Measurements from ENCODE around the gene ZFP69B. TPM values are rescaled to one million over a fixed set of nuclear protein-coding genes. Genes with fewer than 3 reads are reported as not detected.

Gene ZFP69B
- total and polyA plus RNA-seq, 2 of the 8 experiments (the other 6 are each of a cell fraction or from before 2014, with no cell fraction given) = 1.7 to 8.2 TPM

DNA sequence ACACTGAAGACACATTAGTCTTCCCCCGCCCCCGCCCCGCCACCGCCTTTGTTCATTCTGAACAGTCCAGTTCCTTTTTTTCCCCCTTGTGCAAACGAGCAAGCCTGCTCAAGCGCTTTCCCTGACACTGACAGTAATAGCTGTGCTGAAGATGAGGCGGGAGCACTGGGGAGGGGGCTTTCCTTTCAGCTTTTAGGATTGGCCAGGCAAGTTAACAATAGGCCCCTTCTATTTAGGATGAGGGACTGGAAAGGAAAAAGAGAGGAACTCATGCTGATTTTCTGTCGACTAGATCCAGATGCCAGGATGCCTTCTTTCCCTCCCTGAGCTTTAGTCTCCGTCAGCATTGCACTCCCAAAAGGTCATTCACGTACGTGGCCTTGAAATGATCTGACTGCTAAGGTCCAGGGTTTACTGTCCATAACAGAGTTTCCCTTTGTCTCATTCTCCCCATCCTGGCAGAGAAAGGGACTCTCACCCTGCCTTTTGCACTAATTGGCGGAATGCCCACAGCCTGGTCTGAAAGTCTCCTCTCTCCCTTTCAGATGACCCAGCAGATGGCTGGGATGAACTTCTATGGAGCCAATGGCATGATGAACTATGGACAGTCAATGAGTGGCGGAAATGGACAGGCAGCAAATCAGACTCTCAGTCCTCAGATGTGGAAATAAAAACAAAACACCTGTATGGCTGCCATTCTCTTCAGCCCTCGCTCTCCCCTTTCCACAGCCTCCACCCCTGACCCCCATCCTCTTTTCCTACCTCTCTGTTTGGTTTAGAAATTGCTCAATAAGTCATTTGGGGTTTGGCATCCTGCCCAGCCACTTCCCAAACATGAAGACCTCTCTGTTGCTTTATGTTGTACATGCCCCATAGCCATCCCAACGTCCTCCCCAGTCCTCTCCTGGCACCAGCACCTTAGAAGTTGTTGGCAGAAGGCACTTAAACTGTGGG is 28.6 kb upstream of the ZFP69B start:
- H3K14ac ChIP-seq (ENCODE audit: insufficient read length) = no peak overlapping the region
- ChIA-PET POLR2A (ENCODE audit: partially characterized antibody) (no interaction called here), CTCF (ENCODE audit: partially characterized antibody) (no interaction called here)
- no peak overlapping the region for H4K8ac ChIP-seq (ENCODE audit: extremely low read depth, insufficient read depth, low read length)
- H3K18ac ChIP-seq (ENCODE audit: extremely low read depth, low read length) = no peak overlapping the region
- no peaks in the 10 kb centered on the region for H3K9me3 ChIP-seq (ENCODE audit: insufficient read depth in 2 of 2, low read depth in 1 of 2, low read length in 1 of 2)
- H3K27me3 ChIP-seq (replicated peaks in 1 of 4; ENCODE audit: control insufficient read depth in 3 of 4, extremely low read depth in 1 of 4, insufficient read depth in 3 of 4, low read length in 3 of 4) = no peaks in the 10 kb centered on the region
- H4K20me1 ChIP-seq (replicated peaks in 1 of 2; ENCODE audit: control insufficient read depth in 1 of 2, insufficient read depth in 2 of 2, low read length in 2 of 2) = no peaks in the 10 kb centered on the region
- no peak overlapping the region; a peak in 1 of 4 replicates for H3K4me2 ChIP-seq (ENCODE audit: insufficient read depth in 1 of 2, low read depth in 2 of 2, low read length in 2 of 2)
- H2BK20ac ChIP-seq (ENCODE audit: low read length) = no peak overlapping the region
- no peak overlapping the region for H3K9ac ChIP-seq (replicated peaks in 1 of 4; ENCODE audit: extremely low read depth in 1 of 4, low read depth in 3 of 4, low read length in 3 of 4)
- H4K5ac ChIP-seq (ENCODE audit: insufficient read length, low read depth, low read length) = no peak overlapping the region
- H3K23me2 ChIP-seq (ENCODE audit: low read depth, low read length) = no peaks in the 10 kb centered on the region
- H2AK5ac ChIP-seq (ENCODE audit: low read depth, low read length) = no peak overlapping the region
- H2BK15ac ChIP-seq (ENCODE audit: low read length) = no peak overlapping the region
- no peak overlapping the region for H2BK12ac ChIP-seq (ENCODE audit: low read depth, low read length)
- peaks cover 0 to 4% (median 4%) of the 10 kb centered on the region in 4 experiments; a peak in 3 of 7 replicates for H3K4me1 ChIP-seq (replicated peaks in 1 of 4; ENCODE audit: control insufficient read depth in 3 of 4, insufficient read depth in 4 of 4, low read length in 3 of 4)
- H4K91ac ChIP-seq (replicated peaks; ENCODE audit: insufficient read length, low read length) = no peak overlapping the region
- H3K23ac ChIP-seq (ENCODE audit: insufficient read length) = no peak overlapping the region
- H3K79me2 ChIP-seq (ENCODE audit: control insufficient read depth in 1 of 2, insufficient read depth in 2 of 2, low read length in 2 of 2) = no peaks in the 10 kb centered on the region
- H3K27ac ChIP-seq (ENCODE audit: low read depth, low read length) = no peak overlapping the region
- WGBS, 2 experiments (ENCODE audit: extremely low coverage in 1 of 2, insufficient coverage in 1 of 2, insufficient read length in 1 of 2, insufficient replicate concordance in 2 of 2, low coverage in 1 of 2, low lambda C conversion rate in 2 of 2, missing lambda C conversion rate in 1 of 2) = 83% methylated on average over 10 of the region's 15 CpGs; no CpG with 5 or more reads in 1 of the 2 experiments
- DNase-seq (ENCODE audit: low read depth in 1 of 2, low spot score in 2 of 2) = no peak
- H2BK5ac ChIP-seq (ENCODE audit: low read depth, low read length) = no peak overlapping the region
- H3K4me3 ChIP-seq (ENCODE audit: extremely low read depth in 1 of 4, insufficient read depth in 2 of 4, low read depth in 3 of 4, low read length in 4 of 4) = no peak overlapping the region
- H2BK120ac ChIP-seq (replicated peaks; ENCODE audit: low read depth, low read length) = no peak overlapping the region
- no peak overlapping the region for H2AFZ ChIP-seq (ENCODE audit: low read length)
- no peak overlapping the region for H3K56ac ChIP-seq (replicated peaks; ENCODE audit: insufficient read length, low read depth, low read length)
- no peak overlapping the region for H3K4ac ChIP-seq (replicated peaks; ENCODE audit: insufficient read length, low read depth, low read length)
- H3K79me1 ChIP-seq (ENCODE audit: low read depth, low read length) = no peaks in the 10 kb centered on the region
- no peak for FAIRE-seq
- 0 out of 8 replicates have a peak, but pooled peaks cover 0 to 1% (median 0%) of the 10 kb centered on the region in 4 experiments for H3K36me3 ChIP-seq (ENCODE audit: control insufficient read depth in 2 of 4, insufficient read depth in 4 of 4, low read length in 3 of 4)
- no peak for TF ChIP-seq KDM4A (IDR thresholded peaks at IDR 0.05; ENCODE audit: low read depth, low read length, severe bottlenecking)
- TF ChIP-seq RFX5 (IDR thresholded peaks at IDR 0.05; ENCODE audit: borderline replicate concordance, low read depth, low read length) = no peak
- TF ChIP-seq ZNF274 (IDR thresholded peaks at IDR 0.05; ENCODE audit: borderline replicate concordance, extremely low read depth, low read length) = no peak
- TF ChIP-seq, protein P1, sequence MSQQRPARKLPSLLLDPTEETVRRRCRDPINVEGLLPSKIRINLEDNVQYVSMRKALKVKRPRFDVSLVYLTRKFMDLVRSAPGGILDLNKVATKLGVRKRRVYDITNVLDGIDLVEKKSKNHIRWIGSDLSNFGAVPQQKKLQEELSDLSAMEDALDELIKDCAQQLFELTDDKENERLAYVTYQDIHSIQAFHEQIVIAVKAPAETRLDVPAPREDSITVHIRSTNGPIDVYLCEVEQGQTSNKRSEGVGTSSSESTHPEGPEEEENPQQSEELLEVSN (IDR thresholded peaks at IDR 0.05) = no peak
- TF ChIP-seq EP300 (IDR thresholded peaks at IDR 0.05; ENCODE audit: borderline replicate concordance in 1 of 2, low read depth in 2 of 2, low read length in 2 of 2) = no peak
- TF ChIP-seq SRF (IDR thresholded peaks at IDR 0.05; ENCODE audit: low read depth, low read length) = no peak
- TF ChIP-seq CREB1 (IDR thresholded peaks at IDR 0.05) = no peak
- TF ChIP-seq POU5F1 (IDR thresholded peaks at IDR 0.05; ENCODE audit: low read depth, low read length) = no peak
- no peak for TF ChIP-seq ASH2L (IDR thresholded peaks at IDR 0.05; ENCODE audit: low read length)
- no peak for TF ChIP-seq CEBPB (IDR thresholded peaks at IDR 0.05; ENCODE audit: low read depth, low read length)
